ENCODE data around the gene PTPN12.

Gene PTPN12

GRCh38 chr7:77569514-77570232 is 32.6 kb downstream of the PTPN12 start:
- in situ Hi-C loops (cut with HindIII; ENCODE audit: low pct_ligation_motif_present, low pct_unique_long_range_greater_than_20kb, low sequenced_read_pairs), result no loop called here
- no peak for DNase-seq

- peak; percentile 66 for DNase-seq
Observed at GRCh38 chr7:77570330-77571011, 33.4 kb downstream of the PTPN12 start.

GRCh38 chr7:77571801-77572200 is 34.7 kb downstream of the PTPN12 start:
- no peak for DNase-seq
- in situ Hi-C loops (cut with HindIII; ENCODE audit: low pct_ligation_motif_present, low pct_unique_long_range_greater_than_20kb, low sequenced_read_pairs), result no loop called here

More at GRCh38 chr7:77570330-77571011, 33.4 kb downstream of the PTPN12 start:
- in situ Hi-C loops (cut with HindIII; ENCODE audit: low pct_ligation_motif_present, low pct_unique_long_range_greater_than_20kb, low sequenced_read_pairs), result no loop called here

- in situ Hi-C loops (cut with HindIII; ENCODE audit: low pct_ligation_motif_present, low pct_unique_long_range_greater_than_20kb, low sequenced_read_pairs), result no loop called here
- DNase-seq, result no peak
Observed at GRCh38 chr7:77575187-77575586, 38.1 kb downstream of the PTPN12 start.

- in situ Hi-C loops (cut with HindIII; ENCODE audit: low pct_ligation_motif_present, low pct_unique_long_range_greater_than_20kb, low sequenced_read_pairs), result no loop called here
- no peak for DNase-seq
Observed at GRCh38 chr7:77576856-77577255, 39.8 kb downstream of the PTPN12 start.

- in situ Hi-C loops (cut with HindIII; ENCODE audit: low pct_ligation_motif_present, low pct_unique_long_range_greater_than_20kb, low sequenced_read_pairs), result no loop called here
- DNase-seq, result no peak
Observed at GRCh38 chr7:77579797-77580196, 42.7 kb downstream of the PTPN12 start.

- in situ Hi-C loops (cut with HindIII; ENCODE audit: low pct_ligation_motif_present, low pct_unique_long_range_greater_than_20kb, low sequenced_read_pairs), result no loop called here
- no peak for DNase-seq
Observed at GRCh38 chr7:77580762-77581350, 43.8 kb downstream of the PTPN12 start.

GRCh38 chr7:77587272-77587671 is 50.2 kb downstream of the PTPN12 start:
- in situ Hi-C loops (cut with HindIII; ENCODE audit: low pct_ligation_motif_present, low pct_unique_long_range_greater_than_20kb, low sequenced_read_pairs), result no loop called here
- DNase-seq, result no peak

- in situ Hi-C loops (cut with HindIII; ENCODE audit: low pct_ligation_motif_present, low pct_unique_long_range_greater_than_20kb, low sequenced_read_pairs), result no loop called here
- no peak for DNase-seq
Observed at GRCh38 chr7:77600952-77601351, 63.9 kb downstream of the PTPN12 start.

GRCh38 chr7:77606562-77606961 is 69.5 kb downstream of the PTPN12 start:
- DNase-seq, result no peak
- in situ Hi-C loops (cut with HindIII; ENCODE audit: low pct_ligation_motif_present, low pct_unique_long_range_greater_than_20kb, low sequenced_read_pairs), result no loop called here

- in situ Hi-C loops (cut with HindIII; ENCODE audit: low pct_ligation_motif_present, low pct_unique_long_range_greater_than_20kb, low sequenced_read_pairs), result no loop called here
- no peak for DNase-seq
Observed at GRCh38 chr7:77619314-77619713, 82.2 kb downstream of the PTPN12 start.

- in situ Hi-C loops (cut with HindIII; ENCODE audit: low pct_ligation_motif_present, low pct_unique_long_range_greater_than_20kb, low sequenced_read_pairs), result no loop called here
- DNase-seq, result no peak
Observed at GRCh38 chr7:77626586-77627308, 89.7 kb downstream of the PTPN12 start.

- DNase-seq, result peak; percentile 20
- in situ Hi-C loops (cut with HindIII; ENCODE audit: low pct_ligation_motif_present, low pct_unique_long_range_greater_than_20kb, low sequenced_read_pairs), result no loop called here
Observed at GRCh38 chr7:77627309-77627676, 90.2 kb downstream of the PTPN12 start.

- in situ Hi-C loops (cut with HindIII; ENCODE audit: low pct_ligation_motif_present, low pct_unique_long_range_greater_than_20kb, low sequenced_read_pairs), result no loop called here
- DNase-seq, result no peak
Observed at GRCh38 chr7:77629797-77630196, 92.7 kb downstream of the PTPN12 start.

- in situ Hi-C loops (cut with HindIII; ENCODE audit: low pct_ligation_motif_present, low pct_unique_long_range_greater_than_20kb, low sequenced_read_pairs), result no loop called here
- no peak for DNase-seq
Observed at GRCh38 chr7:77631820-77632219, 94.7 kb downstream of the PTPN12 start.

- DNase-seq, result no peak
- in situ Hi-C loops (cut with HindIII; ENCODE audit: low pct_ligation_motif_present, low pct_unique_long_range_greater_than_20kb, low sequenced_read_pairs), result no loop called here
Observed at GRCh38 chr7:77644774-77645173, 107.7 kb downstream of the PTPN12 start.

GRCh38 chr7:77648742-77649338 is 111.7 kb downstream of the PTPN12 start:
- in situ Hi-C loops (cut with HindIII; ENCODE audit: low pct_ligation_motif_present, low pct_unique_long_range_greater_than_20kb, low sequenced_read_pairs), result no loop called here
- no peak for DNase-seq

GRCh38 chr7:77649716-77650349 is 112.7 kb downstream of the PTPN12 start:
- in situ Hi-C loops (cut with HindIII; ENCODE audit: low pct_ligation_motif_present, low pct_unique_long_range_greater_than_20kb, low sequenced_read_pairs), result no loop called here
- DNase-seq, result no peak
